SU-DHL-6 (cell line): ENCODE measurements around the gene RDH13.

ENCODE experiments used
- H2AFZ ChIP-seq: fragments of 200-600 bp; sonication (generic); 2 replicates; pipeline ENCODE4 v1.6.1; 2014; ENCODE audit warnings: low read depth, mild to moderate bottlenecking, moderate library complexity, mixed read lengths, antibody characterized with exemption, low read length; ENCODE audit not compliant: severe bottlenecking
- H3F3A ChIP-seq: fragments of 200-600 bp; shearing (Covaris generic); 2 replicates; pipeline ENCODE4 v1.6.0; 2016; ENCODE audit warnings: antibody characterized with exemption, mild to moderate bottlenecking; ENCODE audit not compliant: insufficient read depth
- H3K27ac ChIP-seq: fragments of 200-600 bp; sonication (generic); 2 replicates; pipeline ENCODE4 v1.5.1; 2016; ENCODE audit warnings: low read depth, mild to moderate bottlenecking, low read length, moderate library complexity, mixed read lengths
- H3K27me3 ChIP-seq: fragments of 200-600 bp; sonication (generic), shearing (Covaris generic); 2 replicates; pipeline ENCODE4 v1.6.0; 2014; ENCODE audit warnings: mild to moderate bottlenecking, low read length
- H3K36me3 ChIP-seq: fragments of 200-600 bp; sonication (generic); 2 replicates; pipeline ENCODE4 v1.6.1; 2014; ENCODE audit warnings: mild to moderate bottlenecking, low read length, mixed read lengths
- H3K4me2 ChIP-seq: fragments of 300-600, 200-600 bp; shearing (Covaris generic), sonication (generic); 2 replicates; pipeline ENCODE4 v1.6.0; 2014; ENCODE audit warnings: low read length, low read depth, mild to moderate bottlenecking; ENCODE audit not compliant: poor library complexity, severe bottlenecking
- H3K4me3 ChIP-seq: fragments of 200-600 bp; sonication (generic); 2 replicates; pipeline ENCODE4 v1.5.1; 2014; ENCODE audit warnings: antibody characterized with exemption, low read length, mild to moderate bottlenecking, mixed read lengths; ENCODE audit not compliant: insufficient read depth, poor library complexity, severe bottlenecking
- H3K79me2 ChIP-seq: fragments of 200-600 bp; sonication (generic); 2 replicates; pipeline ENCODE4 v1.6.1; 2014; ENCODE audit warnings: mild to moderate bottlenecking, low read length, moderate library complexity; ENCODE audit not compliant: insufficient read depth
- H3K9ac ChIP-seq: fragments of 200-600 bp; sonication (generic); 2 replicates; pipeline ENCODE4 v1.7.0; 2014; ENCODE audit warnings: mild to moderate bottlenecking, low read length
- H3K9me2 ChIP-seq: fragments of 200-600 bp; sonication (generic); replicated peaks from 2 replicates; pipeline ENCODE4 v1.6.1; 2014; ENCODE audit warnings: low read length; ENCODE audit not compliant: insufficient read depth
- H3K9me3 ChIP-seq: fragments of 200-600 bp; sonication (generic); 2 replicates; pipeline ENCODE4 v1.6.1; 2014; ENCODE audit warnings: low read length, mixed read lengths; ENCODE audit not compliant: insufficient read depth
- H4K20me1 ChIP-seq: fragments of 200-600 bp; sonication (generic); 2 replicates; pipeline ENCODE4 v1.6.1; 2014; ENCODE audit warnings: low read depth, mild to moderate bottlenecking, antibody characterized with exemption, low read length, moderate library complexity, mixed read lengths
- CTCF ChIP-seq: fragments of 200-600 bp; sonication (generic); IDR thresholded peaks from one replicate; pipeline ENCODE4 v1.5.1; 2017; ENCODE audit warnings: antibody characterized with exemption, mild to moderate bottlenecking, low read length, moderate library complexity; ENCODE audit not compliant: insufficient read depth, poor library complexity, severe bottlenecking
- EZH2phosphoT487 ChIP-seq: fragments of 200-600 bp; sonication (generic), shearing (Covaris generic); conservative IDR thresholded peaks from 2 replicates; pipeline ENCODE4 v1.6.1; 2018; ENCODE audit warnings: mild to moderate bottlenecking, antibody characterized with exemption, low read length, moderate library complexity, mixed read lengths

The RDH13 gene

GRCh38 chr19:55071129-55071502, 8.2 kb upstream of the RDH13 start:
- no peaks in the 10 kb centered on the region for H3K27me3 ChIP-seq
- TF ChIP-seq EZH2phosphoT487 (no peak), CTCF (no peak)
- H3F3A ChIP-seq = no peaks in the 10 kb centered on the region
- no peak overlapping the region for H3K4me2 ChIP-seq
- H3K4me3 ChIP-seq = no peak overlapping the region
- no peaks in the 10 kb centered on the region for H3K9me3 ChIP-seq
- no peak overlapping the region for H3K27ac ChIP-seq
- no peaks in the 10 kb centered on the region for H4K20me1 ChIP-seq
- no peak overlapping the region for H2AFZ ChIP-seq
- no peaks in the 10 kb centered on the region for H3K9me2 ChIP-seq
- H3K9ac ChIP-seq = no peak overlapping the region
- no peaks in the 10 kb centered on the region for H3K36me3 ChIP-seq
- no peaks in the 10 kb centered on the region for H3K79me2 ChIP-seq

- no peak overlapping the region for H3K27ac ChIP-seq
- no peak overlapping the region for H3K9ac ChIP-seq
- H3K9me2 ChIP-seq = no peaks in the 10 kb centered on the region
- no peak overlapping the region for H3K4me2 ChIP-seq
- no peak overlapping the region for H3K4me3 ChIP-seq
- no peaks in the 10 kb centered on the region for H4K20me1 ChIP-seq
- H3K79me2 ChIP-seq = no peaks in the 10 kb centered on the region
- no peaks in the 10 kb centered on the region for H3K9me3 ChIP-seq
- no peaks in the 10 kb centered on the region for H3F3A ChIP-seq
- no peaks in the 10 kb centered on the region for H3K36me3 ChIP-seq
- no peak for TF ChIP-seq EZH2phosphoT487
- TF ChIP-seq CTCF = no peak
- H2AFZ ChIP-seq = no peak overlapping the region
- no peaks in the 10 kb centered on the region for H3K27me3 ChIP-seq
Observed at GRCh38 chr19:55070466-55071128, 7.6 kb upstream of the RDH13 start.

- Histone ChIP-seq H4K20me1 (no peaks in the 10 kb centered on the region), H3K27ac (no peak overlapping the region), H3K4me2 (no peak overlapping the region), H3K27me3 (no peaks in the 10 kb centered on the region), H3K4me3 (no peak overlapping the region), H3K9me2 (no peaks in the 10 kb centered on the region), H3K36me3 (no peaks in the 10 kb centered on the region), H3K9ac (no peak overlapping the region), H2AFZ (no peak overlapping the region), H3K79me2 (no peaks in the 10 kb centered on the region), H3F3A (no peaks in the 10 kb centered on the region), H3K9me3 (no peaks in the 10 kb centered on the region)
- TF ChIP-seq EZH2phosphoT487 (no peak), CTCF (no peak)
Observed at GRCh38 chr19:55069865-55070197, 6.9 kb upstream of the RDH13 start.
